Calu3 (cell line): ENCODE measurements around the gene BIN2. TPM values are rescaled to one million over a fixed set of nuclear protein-coding genes. Genes with fewer than 3 reads are reported as not detected.

Source experiments
- BruUV-seq: library from RNA; stranded (reverse); fragments of 400-500 nt; replicated peaks from 2 replicates; lab custom pipeline; 2021; lab: Mats Ljungman, UMichigan
- CTCF ChIA-PET: fragments of 300-600 bp; sonication (Branson Sonifier 250); formaldehyde crosslinking; loops from one replicate; lab custom pipeline; 2022; ENCODE audit warnings: antibody characterized with exemption; lab: Charles Lee
- DNase-seq: peaks from one replicate; pipeline ENCODE4 v3.0.0; 2022
- H3K27ac Mint-ChIP-seq: one replicate; pipeline ENCODE4 v1.8.0; 2022; ENCODE audit warnings: mixed read lengths; ENCODE audit not compliant: unreplicated experiment
- H3K27me3 Mint-ChIP-seq: one replicate; pipeline ENCODE4 v1.8.0; 2022; ENCODE audit warnings: mixed read lengths; ENCODE audit not compliant: unreplicated experiment
- H3K36me3 Mint-ChIP-seq: one replicate; pipeline ENCODE4 v1.8.0; 2022; ENCODE audit warnings: mild to moderate bottlenecking, moderate library complexity, mixed read lengths; ENCODE audit not compliant: insufficient read depth, unreplicated experiment
- H3K4me1 Mint-ChIP-seq: one replicate; pipeline ENCODE4 v1.8.0; 2022; ENCODE audit warnings: mild to moderate bottlenecking, low read depth, mixed read lengths; ENCODE audit not compliant: unreplicated experiment
- H3K4me3 Mint-ChIP-seq: one replicate; pipeline ENCODE4 v1.8.0; 2022; ENCODE audit warnings: mild to moderate bottlenecking, low read depth, moderate library complexity, mixed read lengths; ENCODE audit not compliant: unreplicated experiment
- H3K9me3 Mint-ChIP-seq: one replicate; pipeline ENCODE4 v1.8.0; 2022; ENCODE audit warnings: low read depth, mixed read lengths; ENCODE audit not compliant: unreplicated experiment
- CTCF ChIP-seq: fragments of 200-600 bp; IDR thresholded peaks from one replicate; pipeline ENCODE4 v1.8.0; 2022; ENCODE audit warnings: antibody characterized with exemption; ENCODE audit not compliant: unreplicated experiment
- intact Hi-C: fragments of 100-400 bp; cut with micrococcal nuclease; formaldehyde crosslinking; loops from one replicate; pipeline ENCODE4 v1.10.0; 2022; ENCODE audit not compliant: unreplicated experiment
- total RNA-seq: library from RNA; stranded (reverse); gene quantifications from 2 replicates; pipeline ENCODE4 v1.2.3, GENCODE V29; 2022

BIN2 gene
- total RNA-seq, 1 experiment from 2014 or later, result not detected

- no TSS peak for BruUV-seq
- Mint-ChIP-seq H3K36me3 (peaks cover 15% of the 10 kb centered on the region), H3K27me3 (no peaks in the 10 kb centered on the region), H3K9me3 (no peaks in the 10 kb centered on the region), H3K4me3 (no peak overlapping the region), H3K27ac (no peak overlapping the region), H3K4me1 (peaks cover 24% of the 10 kb centered on the region)
- CTCF ChIA-PET, result interaction anchor here (1.1 to 1.4 kb wide), 2 partner anchors 16 to 506 kb away, joined by 3 to 4 read pairs; no protein-coding TSS in a partner anchor
- intact Hi-C loops, result no loop called here
- DNase-seq, result no peak
- no peak for TF ChIP-seq CTCF
These were observed 46.7 kb upstream of the BIN2 start for GRCh38 chr12:51370667-51371066.

- no peak for DNase-seq
- Mint-ChIP-seq H3K9me3 (no peaks in the 10 kb centered on the region), H3K36me3 (peaks cover 11% of the 10 kb centered on the region), H3K27me3 (no peaks in the 10 kb centered on the region), H3K4me1 (peaks cover 24% of the 10 kb centered on the region), H3K27ac (no peak overlapping the region), H3K4me3 (no peak overlapping the region)
- intact Hi-C loops, result no loop called here
- TF ChIP-seq CTCF, result no peak
- CTCF ChIA-PET, result interaction anchor here (0.6 kb wide), 1 partner anchor 355 kb away, joined by 4 read pairs; no protein-coding TSS in a partner anchor
- BruUV-seq, result no TSS peak
These were observed 45.6 kb upstream of the BIN2 start for GRCh38 chr12:51369581-51369980.

GRCh38 chr12:51368640-51369517 is 44.9 kb upstream of the BIN2 start:
- peaks cover 11% of the 10 kb centered on the region for H3K36me3 Mint-ChIP-seq
- H3K4me3 Mint-ChIP-seq, result no peak overlapping the region
- intact Hi-C loops, result no loop called here
- DNase-seq, result no peak
- CTCF ChIA-PET, result interaction anchor here (0.6 kb wide), 1 partner anchor 354 kb away, joined by 4 read pairs; no protein-coding TSS in a partner anchor
- H3K4me1 Mint-ChIP-seq, result peaks cover 24% of the 10 kb centered on the region
- H3K9me3 Mint-ChIP-seq, result no peaks in the 10 kb centered on the region
- TF ChIP-seq CTCF, result no peak
- no peak overlapping the region for H3K27ac Mint-ChIP-seq
- no peaks in the 10 kb centered on the region for H3K27me3 Mint-ChIP-seq
- no TSS peak for BruUV-seq

GRCh38 chr12:51365276-51365675 is 41.3 kb upstream of the BIN2 start:
- Mint-ChIP-seq H3K27ac (no peak overlapping the region), H3K27me3 (no peaks in the 10 kb centered on the region), H3K9me3 (no peaks in the 10 kb centered on the region), H3K36me3 (no peaks in the 10 kb centered on the region), H3K4me1 (peaks cover 10% of the 10 kb centered on the region), H3K4me3 (no peak overlapping the region)
- intact Hi-C loops, result no loop called here
- no TSS peak for BruUV-seq
- CTCF ChIA-PET, result no interaction called here
- DNase-seq, result no peak
- TF ChIP-seq CTCF, result no peak
